ENCODE measurements around the gene CLDN14.

CLDN14 gene

GRCh38 chr21:36479415-36480402 lies at the start of gene CLDN14:
CLDN14 (minus strand) TSS chr21:36480122; CDS start chr21:36461695, 18,427 bp downstream.
- DNase-seq (ENCODE audit: low read depth) = no peak

DNA sequence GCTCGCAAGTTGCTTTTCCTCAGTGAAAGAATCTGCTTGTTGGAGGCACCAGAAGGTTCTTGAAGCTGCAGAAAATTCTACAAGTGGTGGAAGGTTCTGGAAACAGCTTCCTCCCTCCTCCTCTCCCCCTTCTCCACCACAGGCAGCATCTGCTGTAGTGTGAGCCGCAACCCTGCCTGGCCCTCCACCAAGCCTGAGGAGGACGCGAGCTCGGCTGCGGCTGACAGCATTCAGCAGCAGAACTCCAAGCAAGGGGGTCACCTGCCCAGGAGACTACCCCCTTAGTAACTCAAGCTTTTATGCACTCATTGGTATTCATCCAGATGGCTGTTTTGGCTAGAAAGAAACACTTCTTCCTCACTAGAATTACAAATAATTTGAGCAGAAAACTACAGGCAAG lies 48.8 kb upstream of the CLDN14 start:
- DNase-seq (ENCODE audit: low read depth) = no peak

GRCh38 chr21:36527317-36527716 lies 47.4 kb upstream of the CLDN14 start:
- DNase-seq (ENCODE audit: low read depth) = no peak

- DNase-seq (ENCODE audit: low read depth) = no peak
Observed at GRCh38 chr21:36526104-36526503, 46.2 kb upstream of the CLDN14 start.

DNA sequence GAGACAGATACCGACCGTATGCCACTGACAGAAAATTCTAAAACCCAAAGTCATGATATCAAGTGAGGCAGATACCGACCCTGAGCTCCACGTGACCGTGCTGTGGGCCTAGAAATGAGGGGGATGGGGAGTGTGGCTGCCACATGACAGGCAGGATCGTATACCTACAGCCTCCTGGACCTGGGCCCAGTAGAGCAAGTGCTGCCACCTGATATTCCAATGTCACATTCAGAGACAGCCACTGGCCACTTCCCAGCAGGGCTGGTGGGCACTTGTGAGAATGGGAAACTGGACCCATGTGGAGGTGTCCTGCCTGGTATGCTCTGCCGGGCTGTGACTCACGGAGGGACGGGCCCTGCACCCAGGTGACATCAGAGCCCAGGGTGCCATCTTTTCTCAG lies 44.6 kb upstream of the CLDN14 start:
- no peak for DNase-seq (ENCODE audit: low read depth)

GRCh38 chr21:36522219-36522808 lies 42.4 kb upstream of the CLDN14 start:
- no peak for DNase-seq (ENCODE audit: low read depth)

GRCh38 chr21:36518883-36519492 lies 39.1 kb upstream of the CLDN14 start:
- no peak for DNase-seq (ENCODE audit: low read depth)

- DNase-seq (ENCODE audit: low read depth) = no peak
Observed at GRCh38 chr21:36517366-36518075, 37.6 kb upstream of the CLDN14 start.

GRCh38 chr21:36516281-36516680 lies 36.4 kb upstream of the CLDN14 start:
- DNase-seq (ENCODE audit: low read depth) = no peak

DNA sequence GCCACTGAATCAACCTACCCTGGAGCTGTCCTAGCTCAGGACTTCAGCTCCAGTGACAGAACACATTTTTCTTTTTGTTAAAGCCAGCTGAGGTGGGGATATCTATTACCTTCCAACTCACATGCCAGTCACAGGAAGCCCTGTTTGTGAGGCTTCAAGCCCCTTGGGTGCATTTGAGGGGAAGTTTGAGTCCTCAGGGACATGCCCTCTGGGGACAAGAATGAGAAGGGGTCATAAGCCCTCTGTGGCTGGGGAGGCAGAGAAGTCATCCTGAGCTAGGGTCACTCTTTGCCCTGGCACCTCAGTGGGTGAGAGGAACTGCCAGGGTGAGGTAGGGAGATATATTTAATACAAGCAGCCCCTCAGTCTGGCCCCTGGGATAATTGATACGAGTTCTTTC lies 33.5 kb upstream of the CLDN14 start:
- DNase-seq (ENCODE audit: low read depth) = no peak

GRCh38 chr21:36512971-36513370 lies 33.0 kb upstream of the CLDN14 start:
- no peak for DNase-seq (ENCODE audit: low read depth)

DNA sequence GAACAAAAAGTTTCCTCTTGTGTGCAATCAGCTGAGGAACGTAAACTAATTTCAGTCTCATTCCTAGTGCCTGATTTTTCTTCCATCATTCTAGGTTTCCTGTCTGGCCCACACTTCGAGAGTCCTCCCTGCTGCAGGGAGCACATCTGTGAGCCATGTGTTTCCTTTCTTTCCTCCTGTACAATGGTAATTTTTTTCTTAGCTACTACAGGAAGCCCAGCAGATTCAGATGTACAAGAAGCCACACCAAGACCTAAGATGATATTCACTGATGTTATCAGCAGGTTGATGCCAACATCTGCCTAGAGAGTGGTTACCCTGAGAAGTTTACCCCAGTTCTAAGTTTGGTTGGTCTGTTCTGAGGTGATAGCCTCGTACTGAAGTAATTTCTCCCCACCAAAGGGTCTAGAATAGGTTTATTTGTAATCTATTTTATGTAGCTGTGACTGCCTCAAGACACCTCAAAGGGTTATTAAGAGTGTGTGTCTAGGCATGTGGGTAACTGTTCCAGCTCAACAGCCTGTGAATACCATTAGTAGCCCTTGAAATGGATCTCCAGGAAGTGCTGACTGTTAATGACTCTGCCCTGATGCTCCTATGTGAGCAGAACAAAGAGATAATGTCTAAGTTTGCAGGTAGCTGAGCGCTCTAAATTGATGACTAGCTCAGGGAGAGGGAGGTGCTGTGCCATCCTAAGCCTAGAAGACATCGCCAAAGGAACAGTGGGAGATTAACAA lies 31.7 kb upstream of the CLDN14 start:
- peak; percentile 24 for DNase-seq (ENCODE audit: low read depth)

GRCh38 chr21:36510911-36511310 lies 31.0 kb upstream of the CLDN14 start:
- no peak for DNase-seq (ENCODE audit: low read depth)

DNA sequence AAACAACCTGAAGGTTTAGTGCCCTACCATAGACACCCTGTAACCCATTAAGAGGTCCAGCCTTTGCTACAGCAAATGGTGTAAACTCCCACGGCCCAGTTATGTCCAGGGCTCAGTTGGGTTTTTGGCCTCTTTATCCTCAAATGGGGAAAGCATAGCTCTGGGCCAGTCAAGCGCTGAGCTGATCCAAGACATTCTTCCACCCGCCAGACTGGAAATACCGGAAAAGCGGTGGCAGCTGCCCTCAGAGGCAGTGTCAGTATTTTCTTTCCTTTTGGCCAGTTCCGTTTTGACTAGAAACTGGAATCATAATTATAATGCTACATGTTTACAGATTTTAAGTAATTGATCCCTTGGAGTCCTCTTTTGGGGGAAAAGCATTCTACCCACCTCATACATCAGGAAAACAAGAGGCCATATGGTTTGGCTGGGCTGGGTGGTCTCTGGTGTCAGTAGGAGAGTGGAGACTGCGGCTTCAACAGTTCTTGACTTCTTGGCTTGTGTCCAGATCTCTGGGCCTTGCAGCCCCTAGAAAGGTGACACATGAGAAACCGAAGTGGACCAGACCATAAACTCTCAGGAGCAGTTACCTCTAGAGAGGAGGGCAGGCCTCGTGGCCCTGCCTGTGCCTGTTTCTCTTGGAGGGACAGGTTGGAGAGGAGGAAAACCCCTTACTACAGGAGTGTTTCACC lies 30.2 kb upstream of the CLDN14 start:
- DNase-seq (ENCODE audit: low read depth) = no peak

DNA sequence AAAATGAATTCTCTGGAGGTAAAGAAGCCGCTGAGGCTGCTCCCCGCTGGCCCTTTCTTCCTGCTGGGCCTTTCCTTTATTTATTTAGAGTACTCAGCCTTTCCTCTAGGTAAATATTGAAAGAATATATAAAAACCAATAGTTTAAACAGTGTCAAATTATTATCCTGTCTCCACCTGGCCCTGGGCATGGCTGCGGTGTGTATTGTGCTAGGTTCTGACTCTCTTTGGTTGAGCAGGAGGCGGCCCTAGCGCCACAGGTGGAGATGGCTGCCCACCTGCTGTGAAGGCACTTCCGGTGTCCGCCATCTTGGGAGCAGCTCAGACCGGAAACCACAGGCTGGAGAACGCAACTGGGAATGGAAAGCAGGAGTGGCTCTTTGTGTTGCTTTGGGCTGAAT lies 29.0 kb upstream of the CLDN14 start:
- DNase-seq (ENCODE audit: low read depth) = no peak

- no peak for DNase-seq (ENCODE audit: low read depth)
Observed at GRCh38 chr21:36507397-36508018, 27.6 kb upstream of the CLDN14 start.

- no peak for DNase-seq (ENCODE audit: low read depth)
Observed at GRCh38 chr21:36506482-36506881, 26.6 kb upstream of the CLDN14 start.

DNA sequence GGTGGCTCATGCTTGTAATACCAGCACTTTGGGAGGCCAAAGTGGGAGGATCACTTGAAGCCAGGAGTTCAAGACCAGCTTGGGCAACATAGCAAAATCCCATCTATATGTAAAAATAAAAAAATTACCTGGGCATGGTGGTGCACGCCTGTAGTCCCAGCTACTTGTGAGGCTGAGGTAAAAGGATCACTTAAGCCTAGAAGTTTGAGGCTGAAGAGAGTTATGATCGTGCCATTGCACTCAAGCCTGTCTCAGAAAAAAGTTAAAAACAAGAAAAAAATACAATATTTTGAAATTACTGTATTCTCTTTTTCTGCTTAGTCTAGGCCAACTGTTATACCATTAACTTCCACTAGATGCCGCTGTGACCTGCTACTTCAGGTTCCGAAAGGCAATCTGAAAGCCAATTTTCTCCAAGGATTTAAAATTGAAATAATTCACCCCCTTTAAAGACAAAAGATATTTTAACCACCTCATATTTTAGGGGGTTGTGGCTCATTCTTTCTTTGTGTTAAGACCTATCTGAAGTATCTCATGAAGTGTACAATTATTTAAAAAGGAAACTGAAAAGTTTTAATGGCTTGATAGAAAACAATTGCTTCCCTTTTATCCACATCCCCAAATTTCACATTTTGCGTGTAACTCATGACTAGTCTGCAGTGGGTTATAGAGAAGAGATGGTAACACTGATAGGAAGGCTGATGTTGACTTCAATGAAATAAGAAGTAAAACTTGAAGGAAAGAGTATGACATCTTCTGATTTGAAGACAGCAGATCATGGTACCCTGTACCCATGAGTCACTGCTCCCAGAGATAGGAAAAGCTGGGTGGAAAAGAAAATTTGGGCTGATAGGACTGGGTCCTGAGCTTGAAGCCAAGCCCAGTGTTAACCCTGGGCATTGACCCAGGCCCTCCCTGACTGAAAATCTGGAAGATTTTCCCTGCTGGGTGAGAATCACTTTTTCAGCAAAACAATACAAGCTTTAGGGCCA lies 24.4 kb upstream of the CLDN14 start:
- no peak for DNase-seq (ENCODE audit: low read depth)

DNA sequence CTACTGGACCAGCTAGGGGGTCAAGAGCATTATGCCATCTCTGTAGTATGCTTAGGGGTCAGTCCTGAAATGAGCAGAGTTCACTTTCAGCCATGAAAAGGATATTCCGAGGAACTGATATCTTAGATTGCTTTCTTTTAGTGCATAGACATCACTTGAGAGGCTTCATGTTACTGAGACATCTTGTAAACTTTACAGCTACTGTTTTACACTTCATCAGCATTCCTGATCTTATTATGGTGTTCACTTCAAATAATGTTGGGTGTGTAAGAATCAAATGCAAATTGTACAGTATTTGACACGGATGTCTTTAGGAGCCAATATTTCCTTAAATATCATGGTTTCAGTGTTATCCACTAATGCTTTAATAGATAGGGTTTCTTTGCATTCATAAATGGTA lies 22.4 kb upstream of the CLDN14 start:
- DNase-seq (ENCODE audit: low read depth) = no peak

- no peak for DNase-seq (ENCODE audit: low read depth)
Observed at GRCh38 chr21:36501589-36501892, 21.6 kb upstream of the CLDN14 start.

Measured in GM04504 (cell line).